ENCODE results near the gene FER.
A peak's percentile ranks its signal among the peaks of the same experiment; 100 is the strongest.

Gene FER

GRCh38 chr5:109186759-109187158 lies 439.1 kb downstream of the FER start:
- Histone ChIP-seq H3K9ac (ENCODE audit: low read length) (no peak overlapping the region), H3K4me3 (ENCODE audit: low read length) (no peak overlapping the region), H3K36me3 (replicated peaks; ENCODE audit: low read depth, low read length) (no peaks in the 10 kb centered on the region)

GRCh38 chr5:109191153-109191558 lies 443.5 kb downstream of the FER start:
- Histone ChIP-seq H3K4me3 (ENCODE audit: low read length) (peak overlapping the region; percentile 14; the same call in 1 of the 2 replicates), H3K27ac (ENCODE audit: low read length) (no peak overlapping the region), H3K9me3 (ENCODE audit: insufficient read depth, low read length) (no peaks in the 10 kb centered on the region), H3K4me1 (ENCODE audit: low read length) (peaks cover 40% of the 10 kb centered on the region), H3K27me3 (ENCODE audit: low read depth, low read length) (no peaks in the 10 kb centered on the region), H3K36me3 (replicated peaks; ENCODE audit: low read depth, low read length) (no peaks in the 10 kb centered on the region), H2AFZ (ENCODE audit: low read depth, low read length) (no peak overlapping the region), H3K9ac (ENCODE audit: low read length) (no peak overlapping the region), H4K20me1 (ENCODE audit: insufficient read depth, low read length) (no peaks in the 10 kb centered on the region), H3K79me2 (ENCODE audit: low read length) (no peaks in the 10 kb centered on the region), H3K4me2 (ENCODE audit: low read length) (peak overlapping the region; percentile 55)
- no peak for TF ChIP-seq CTCF (IDR thresholded peaks at IDR 0.05; ENCODE audit: low read depth, low read length)
- no peak for TF ChIP-seq EZH2phosphoT487 (IDR thresholded peaks at IDR 0.05; ENCODE audit: low read depth)

More at GRCh38 chr5:109186759-109187158, 439.1 kb downstream of the FER start:
- Histone ChIP-seq H4K20me1 (ENCODE audit: insufficient read depth, low read length) (no peaks in the 10 kb centered on the region), H3K4me1 (ENCODE audit: low read length) (peaks cover 12% of the 10 kb centered on the region), H3K27ac (ENCODE audit: low read length) (no peak overlapping the region), H3K9me3 (ENCODE audit: insufficient read depth, low read length) (no peaks in the 10 kb centered on the region), H3K79me2 (ENCODE audit: low read length) (no peaks in the 10 kb centered on the region), H3K4me2 (ENCODE audit: low read length) (no peak overlapping the region), H2AFZ (ENCODE audit: low read depth, low read length) (no peak overlapping the region), H3K27me3 (ENCODE audit: low read depth, low read length) (no peaks in the 10 kb centered on the region)
- TF ChIP-seq EZH2phosphoT487 (IDR thresholded peaks at IDR 0.05; ENCODE audit: low read depth) (no peak), CTCF (IDR thresholded peaks at IDR 0.05; ENCODE audit: low read depth, low read length) (no peak)

- Histone ChIP-seq H3K27ac (ENCODE audit: low read length) (no peak overlapping the region), H3K9ac (ENCODE audit: low read length) (no peak overlapping the region), H3K79me2 (ENCODE audit: low read length) (no peaks in the 10 kb centered on the region), H3K4me1 (ENCODE audit: low read length) (peaks cover 40% of the 10 kb centered on the region), H3K4me3 (ENCODE audit: low read length) (no peak overlapping the region), H3K4me2 (ENCODE audit: low read length) (peak overlapping the region; percentile 55), H3K9me3 (ENCODE audit: insufficient read depth, low read length) (no peaks in the 10 kb centered on the region), H4K20me1 (ENCODE audit: insufficient read depth, low read length) (no peaks in the 10 kb centered on the region), H3K27me3 (ENCODE audit: low read depth, low read length) (no peaks in the 10 kb centered on the region), H2AFZ (ENCODE audit: low read depth, low read length) (no peak overlapping the region), H3K36me3 (replicated peaks; ENCODE audit: low read depth, low read length) (no peaks in the 10 kb centered on the region)
- no peak for TF ChIP-seq CTCF (IDR thresholded peaks at IDR 0.05; ENCODE audit: low read depth, low read length)
- TF ChIP-seq EZH2phosphoT487 (IDR thresholded peaks at IDR 0.05; ENCODE audit: low read depth), result no peak
Measured at GRCh38 chr5:109192027-109192426, 444.3 kb downstream of the FER start.

GRCh38 chr5:109192555-109193281 lies 445.0 kb downstream of the FER start:
- Histone ChIP-seq H3K36me3 (replicated peaks; ENCODE audit: low read depth, low read length) (no peaks in the 10 kb centered on the region), H2AFZ (ENCODE audit: low read depth, low read length) (no peak overlapping the region), H4K20me1 (ENCODE audit: insufficient read depth, low read length) (no peaks in the 10 kb centered on the region), H3K9ac (ENCODE audit: low read length) (no peak overlapping the region), H3K4me3 (ENCODE audit: low read length) (no peak overlapping the region), H3K27me3 (ENCODE audit: low read depth, low read length) (no peaks in the 10 kb centered on the region), H3K4me1 (ENCODE audit: low read length) (peaks cover 40% of the 10 kb centered on the region), H3K79me2 (ENCODE audit: low read length) (no peaks in the 10 kb centered on the region), H3K27ac (ENCODE audit: low read length) (no peak overlapping the region), H3K4me2 (ENCODE audit: low read length) (peak overlapping the region; percentile 47), H3K9me3 (ENCODE audit: insufficient read depth, low read length) (no peaks in the 10 kb centered on the region)
- no peak for TF ChIP-seq EZH2phosphoT487 (IDR thresholded peaks at IDR 0.05; ENCODE audit: low read depth)
- no peak for TF ChIP-seq CTCF (IDR thresholded peaks at IDR 0.05; ENCODE audit: low read depth, low read length)
